ENCODE measurements around the gene MMP15.

MMP15 gene

GRCh38 chr16:58028541-58029070 is 3.1 kb downstream of the MMP15 start:
- no peak for DNase-seq
- in situ Hi-C loops (cut with MboI; ENCODE audit: low pct_unique_long_range_greater_than_20kb, low sequenced_read_pairs): no loop called here

- in situ Hi-C loops (cut with MboI; ENCODE audit: low pct_unique_long_range_greater_than_20kb, low sequenced_read_pairs): no loop called here
- DNase-seq: no peak
Observed at GRCh38 chr16:58029410-58029809, 3.9 kb downstream of the MMP15 start.

GRCh38 chr16:58030136-58030840 is 4.7 kb downstream of the MMP15 start:
- DNase-seq: no peak
- in situ Hi-C loops (cut with MboI; ENCODE audit: low pct_unique_long_range_greater_than_20kb, low sequenced_read_pairs): no loop called here

GRCh38 chr16:58031016-58031800 is 5.7 kb downstream of the MMP15 start:
- in situ Hi-C loops (cut with MboI; ENCODE audit: low pct_unique_long_range_greater_than_20kb, low sequenced_read_pairs): no loop called here
- DNase-seq: no peak

GRCh38 chr16:58032710-58033293 is 7.2 kb downstream of the MMP15 start:
- in situ Hi-C loops (cut with MboI; ENCODE audit: low pct_unique_long_range_greater_than_20kb, low sequenced_read_pairs): no loop called here
- no peak for DNase-seq

GRCh38 chr16:58034128-58034685 is 8.7 kb downstream of the MMP15 start:
- no peak for DNase-seq
- in situ Hi-C loops (cut with MboI; ENCODE audit: low pct_unique_long_range_greater_than_20kb, low sequenced_read_pairs): no loop called here

GRCh38 chr16:58034774-58035173 is 9.2 kb downstream of the MMP15 start:
- in situ Hi-C loops (cut with MboI; ENCODE audit: low pct_unique_long_range_greater_than_20kb, low sequenced_read_pairs): no loop called here

GRCh38 chr16:58035356-58036170 is 10.0 kb downstream of the MMP15 start:
- in situ Hi-C loops (cut with MboI; ENCODE audit: low pct_unique_long_range_greater_than_20kb, low sequenced_read_pairs): no loop called here
- DNase-seq: no peak

More at GRCh38 chr16:58034774-58035173, 9.2 kb downstream of the MMP15 start:
- no peak for DNase-seq

- in situ Hi-C loops (cut with MboI; ENCODE audit: low pct_unique_long_range_greater_than_20kb, low sequenced_read_pairs): no loop called here
Observed at GRCh38 chr16:58036943-58037342, 11.4 kb downstream of the MMP15 start.

GRCh38 chr16:58037365-58038057 is 12.0 kb downstream of the MMP15 start:
- in situ Hi-C loops (cut with MboI; ENCODE audit: low pct_unique_long_range_greater_than_20kb, low sequenced_read_pairs): no loop called here
- DNase-seq: no peak

More at GRCh38 chr16:58036943-58037342, 11.4 kb downstream of the MMP15 start:
- no peak for DNase-seq

- in situ Hi-C loops (cut with MboI; ENCODE audit: low pct_unique_long_range_greater_than_20kb, low sequenced_read_pairs): no loop called here
- no peak for DNase-seq
Observed at GRCh38 chr16:58038219-58038641, 12.7 kb downstream of the MMP15 start.

GRCh38 chr16:58039829-58040495 is 14.4 kb downstream of the MMP15 start:
- no peak for DNase-seq
- in situ Hi-C loops (cut with MboI; ENCODE audit: low pct_unique_long_range_greater_than_20kb, low sequenced_read_pairs): no loop called here

- in situ Hi-C loops (cut with MboI; ENCODE audit: low pct_unique_long_range_greater_than_20kb, low sequenced_read_pairs): no loop called here
- no peak for DNase-seq
Observed at GRCh38 chr16:58040496-58040846, 14.9 kb downstream of the MMP15 start.

- in situ Hi-C loops (cut with MboI; ENCODE audit: low pct_unique_long_range_greater_than_20kb, low sequenced_read_pairs): no loop called here
- no peak for DNase-seq
Observed at GRCh38 chr16:58040945-58041627, 15.5 kb downstream of the MMP15 start.

GRCh38 chr16:58041628-58041955 is 16.0 kb downstream of the MMP15 start:
- DNase-seq: no peak

GRCh38 chr16:58042001-58042885 is 16.7 kb downstream of the MMP15 start:
- in situ Hi-C loops (cut with MboI; ENCODE audit: low pct_unique_long_range_greater_than_20kb, low sequenced_read_pairs): no loop called here
- no peak for DNase-seq

More at GRCh38 chr16:58041628-58041955, 16.0 kb downstream of the MMP15 start:
- in situ Hi-C loops (cut with MboI; ENCODE audit: low pct_unique_long_range_greater_than_20kb, low sequenced_read_pairs): no loop called here
